ENCODE results near the gene MPV17L. TPM values are rescaled to one million over a fixed set of nuclear protein-coding genes. Genes with fewer than 3 reads are reported as not detected.
"Not testable (repeated sequence)": the region's sequence is repeated elsewhere in the genome, so short reads cannot be mapped to it uniquely, and the experiment has no call there.

Gene MPV17L
- total RNA-seq = 10 to 100 TPM; 12.1 to 41.4 (median 19.5) TPM

GRCh38 chr16:15395631-15396508 lies at the start of gene MPV17L:
TSS of gene MPV17L (plus strand) at chr16:15395754. CDS start at chr16:15395898, 144 bp downstream.
- DNase-seq (ENCODE audit: low spot score in 2 of 2) = peak; percentile 33 to 61
- H3K9me3 ChIP-seq; H3K27me3 ChIP-seq; H3K36me3 ChIP-seq; intact Hi-C loops (cut with DNase I; ENCODE audit: low total_unique reads); H3K4me1 ChIP-seq: not testable (repeated sequence)
- H3K4me3 ChIP-seq = peak within 1 kb of the TSS; percentile 61 to 69 (median 64)
- peak within 1 kb of the TSS; percentile 66 to 72 for H3K27ac ChIP-seq

DNA sequence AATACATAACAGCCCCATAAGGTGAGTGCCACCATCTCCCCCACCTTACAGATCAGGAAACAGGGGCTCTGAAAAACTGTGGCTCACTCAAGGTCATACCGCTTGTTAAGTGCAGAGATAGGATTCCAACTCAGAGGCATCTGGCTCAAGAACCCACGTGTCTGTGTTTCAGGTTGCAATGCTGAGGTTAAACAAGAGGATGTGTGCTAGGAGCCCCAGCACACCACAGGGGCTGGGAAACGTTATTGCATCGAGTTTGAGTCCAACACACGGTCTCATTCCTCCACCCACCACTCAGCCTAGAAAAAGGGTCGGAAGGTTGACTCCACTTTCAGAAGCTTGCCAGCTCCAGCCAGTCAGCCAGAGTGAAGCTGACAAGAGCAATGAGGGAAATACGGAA lies 46.8 kb upstream of the MPV17L start:
- H3K4me3 ChIP-seq; DNase-seq (ENCODE audit: low spot score in 2 of 2); H3K9me3 ChIP-seq; H3K4me1 ChIP-seq; H3K36me3 ChIP-seq; H3K27ac ChIP-seq; intact Hi-C loops (cut with DNase I; ENCODE audit: low total_unique reads); H3K27me3 ChIP-seq: not testable (repeated sequence)

DNA sequence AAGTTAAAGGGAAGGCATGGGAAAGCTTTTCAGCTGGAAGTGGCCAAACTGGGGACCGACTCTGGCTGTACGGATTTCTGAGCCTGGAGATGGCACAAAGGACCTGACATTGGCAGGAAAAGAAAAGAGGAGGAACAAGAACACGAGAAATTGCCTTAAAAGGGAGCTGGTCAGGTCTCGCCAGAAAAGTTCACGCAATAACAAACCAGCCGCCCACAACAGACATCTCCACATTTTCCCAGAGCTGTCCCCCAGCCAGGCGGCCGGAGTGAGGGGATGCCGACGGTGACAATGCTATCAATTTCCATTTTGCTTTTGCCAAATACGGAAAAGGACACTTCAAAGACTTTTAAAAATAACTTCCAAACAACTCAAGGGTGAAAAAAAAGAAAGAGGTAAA lies 44.3 kb upstream of the MPV17L start:
- H3K9me3 ChIP-seq; H3K27me3 ChIP-seq; H3K4me3 ChIP-seq; H3K36me3 ChIP-seq; H3K4me1 ChIP-seq; intact Hi-C loops (cut with DNase I; ENCODE audit: low total_unique reads); H3K27ac ChIP-seq: not testable (repeated sequence)
- peak in 1 of 2 donors; percentile 33 for DNase-seq (ENCODE audit: low spot score in 2 of 2)

DNA sequence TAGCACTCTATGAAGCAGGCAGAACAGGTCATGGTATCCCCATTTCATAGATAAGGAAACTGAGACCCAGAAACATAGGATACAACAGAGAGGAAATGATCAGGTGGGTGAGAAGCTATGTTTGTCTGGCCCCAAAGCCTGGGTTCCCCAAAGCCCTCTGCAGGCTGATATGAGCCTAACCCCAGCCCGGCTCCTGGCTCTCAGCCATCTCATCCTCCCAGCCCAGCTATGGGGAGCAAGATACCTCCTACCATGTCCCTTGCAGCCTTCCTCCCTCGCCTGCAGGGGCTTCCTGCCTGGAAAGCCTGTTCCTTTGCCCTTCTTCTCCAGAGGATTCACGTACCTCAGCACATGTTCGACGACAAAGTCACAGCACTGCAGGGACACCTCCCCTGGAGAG lies 43.8 kb upstream of the MPV17L start:
- H3K27ac ChIP-seq; intact Hi-C loops (cut with DNase I; ENCODE audit: low total_unique reads); H3K4me1 ChIP-seq; DNase-seq (ENCODE audit: low spot score in 2 of 2); H3K4me3 ChIP-seq; H3K9me3 ChIP-seq; H3K36me3 ChIP-seq; H3K27me3 ChIP-seq: not testable (repeated sequence)

GRCh38 chr16:15352852-15353251 lies 42.7 kb upstream of the MPV17L start:
- H3K27me3 ChIP-seq; DNase-seq (ENCODE audit: low spot score in 2 of 2); H3K36me3 ChIP-seq; H3K4me3 ChIP-seq; intact Hi-C loops (cut with DNase I; ENCODE audit: low total_unique reads); H3K27ac ChIP-seq; H3K9me3 ChIP-seq; H3K4me1 ChIP-seq: not testable (repeated sequence)

- H3K9me3 ChIP-seq; H3K27ac ChIP-seq; H3K36me3 ChIP-seq; intact Hi-C loops (cut with DNase I; ENCODE audit: low total_unique reads); H3K27me3 ChIP-seq; H3K4me3 ChIP-seq; H3K4me1 ChIP-seq; DNase-seq (ENCODE audit: low spot score in 2 of 2): not testable (repeated sequence)
Measured at GRCh38 chr16:15354846-15355245, 40.7 kb upstream of the MPV17L start.

- intact Hi-C loops (cut with DNase I; ENCODE audit: low total_unique reads); H3K36me3 ChIP-seq; H3K27ac ChIP-seq; DNase-seq (ENCODE audit: low spot score in 2 of 2); H3K9me3 ChIP-seq; H3K27me3 ChIP-seq; H3K4me1 ChIP-seq; H3K4me3 ChIP-seq: not testable (repeated sequence)
Measured at GRCh38 chr16:15357495-15357894, 38.1 kb upstream of the MPV17L start.

GRCh38 chr16:15378194-15378593 lies 17.4 kb upstream of the MPV17L start, which contains the start of gene NPIPA5:
TSS of gene NPIPA5 (minus strand) at chr16:15378294. CDS start at chr16:15378294, 0 bp downstream.
- H3K27ac ChIP-seq; H3K4me3 ChIP-seq; H3K36me3 ChIP-seq; H3K4me1 ChIP-seq; DNase-seq (ENCODE audit: low spot score in 2 of 2); intact Hi-C loops (cut with DNase I; ENCODE audit: low total_unique reads); H3K9me3 ChIP-seq; H3K27me3 ChIP-seq: not testable (repeated sequence)

GRCh38 chr16:15382810-15383209 lies 12.7 kb upstream of the MPV17L start:
- intact Hi-C loops (cut with DNase I; ENCODE audit: low total_unique reads); H3K4me1 ChIP-seq; DNase-seq (ENCODE audit: low spot score in 2 of 2); H3K27me3 ChIP-seq; H3K27ac ChIP-seq; H3K4me3 ChIP-seq; H3K9me3 ChIP-seq; H3K36me3 ChIP-seq: not testable (repeated sequence)

DNA sequence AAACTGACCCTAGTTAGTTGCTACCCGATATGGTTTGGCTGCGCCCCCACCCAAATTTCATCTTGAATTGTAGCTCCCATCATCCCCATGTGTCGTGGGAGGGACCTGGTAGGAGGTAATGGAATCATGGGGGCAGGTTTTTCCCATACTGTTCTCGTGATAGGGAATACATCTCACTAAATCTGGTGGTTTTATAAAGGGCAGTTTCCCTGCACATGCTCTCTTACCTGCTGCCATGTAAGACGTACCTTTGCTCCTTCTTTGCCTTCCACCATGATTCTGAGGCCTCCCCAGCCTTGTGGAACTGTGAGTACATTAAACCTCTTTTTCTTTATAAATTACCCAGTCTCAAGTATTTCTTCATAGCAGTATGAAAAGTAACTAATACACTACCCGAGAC lies 7.5 kb upstream of the MPV17L start:
- H3K27me3 ChIP-seq; H3K4me3 ChIP-seq; H3K4me1 ChIP-seq; DNase-seq (ENCODE audit: low spot score in 2 of 2); H3K27ac ChIP-seq; H3K36me3 ChIP-seq; H3K9me3 ChIP-seq; intact Hi-C loops (cut with DNase I; ENCODE audit: low total_unique reads): not testable (repeated sequence)

GRCh38 chr16:15389916-15390315 lies 5.6 kb upstream of the MPV17L start:
- H3K27ac ChIP-seq; H3K36me3 ChIP-seq; DNase-seq (ENCODE audit: low spot score in 2 of 2); H3K4me3 ChIP-seq; H3K4me1 ChIP-seq; H3K9me3 ChIP-seq; H3K27me3 ChIP-seq; intact Hi-C loops (cut with DNase I; ENCODE audit: low total_unique reads): not testable (repeated sequence)

GRCh38 chr16:15393025-15393424 lies 2.5 kb upstream of the MPV17L start:
- intact Hi-C loops (cut with DNase I; ENCODE audit: low total_unique reads); H3K36me3 ChIP-seq: not testable (repeated sequence)

DNA sequence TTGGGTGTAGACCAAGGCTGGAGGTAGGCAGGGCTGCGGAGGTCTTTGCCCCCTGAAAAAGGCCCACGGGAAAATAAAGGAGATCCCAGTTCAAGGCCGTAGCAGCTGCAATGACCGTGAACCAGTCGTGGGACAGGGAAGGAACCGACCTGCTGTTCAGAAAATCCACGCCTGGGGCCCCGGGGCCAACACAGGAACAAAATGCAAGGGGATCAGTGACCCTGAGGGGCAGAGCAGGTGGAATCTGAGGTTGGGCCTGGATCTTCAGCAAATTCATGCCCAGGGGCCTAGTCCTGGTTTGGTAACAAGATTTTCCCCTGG lies 915 bp downstream of the MPV17L start:
- DNase-seq (ENCODE audit: low spot score in 2 of 2); H3K27me3 ChIP-seq; H3K36me3 ChIP-seq; intact Hi-C loops (cut with DNase I; ENCODE audit: low total_unique reads); H3K9me3 ChIP-seq; H3K4me1 ChIP-seq: not testable (repeated sequence)
- peak overlapping the region; percentile 61 to 69 (median 64) for H3K4me3 ChIP-seq
- H3K27ac ChIP-seq = peak overlapping the region; percentile 66 to 72

More at GRCh38 chr16:15393025-15393424, 2.5 kb upstream of the MPV17L start:
- not testable (repeated sequence) for H3K4me1 ChIP-seq; H3K4me3 ChIP-seq; H3K27ac ChIP-seq; H3K27me3 ChIP-seq; DNase-seq (ENCODE audit: low spot score in 2 of 2); H3K9me3 ChIP-seq
